Gastrocnemius medialis (tissue), 4 donors: ENCODE data around the gene TBX3. TPM values are rescaled to one million over a fixed set of nuclear protein-coding genes. Genes with fewer than 3 reads are reported as not detected.
A peak's percentile ranks its signal among the peaks of the same experiment; 100 is the strongest.

Experiments
- ATAC-seq, 2 donors: fragments of 150-250 bp; one replicate each; pipeline ENCODE4 v1.9.1; 2016
- DNase-seq, 2 donors: peaks; one replicate each; pipeline ENCODE4 v3.0.0-alpha.2; 2019
- H3K27ac ChIP-seq, 4 donors: fragments of 200-600 bp; sonication (generic); 1 replicate in 1 of 4; 2 replicates in 3 of 4; pipeline ENCODE4 v1.5.1; 2016 to 2018; ENCODE audit warnings: mild to moderate bottlenecking in 2 of 4, moderate library complexity in 1 of 4
- H3K27me3 ChIP-seq, 3 donors: fragments of 200-600 bp; sonication (generic) in 2 of 3; 1 replicate in 1 of 3; 2 replicates in 2 of 3; pipeline versions ENCODE4 v1.5.1 to v1.6.0; 2016 to 2019; ENCODE audit warnings: mild to moderate bottlenecking in 1 of 3, moderate library complexity in 1 of 3
- H3K36me3 ChIP-seq, 2 donors: fragments of 200-600 bp; sonication (generic) in 1 of 2; one replicate each; pipeline ENCODE4 v1.5.1; 2017 to 2018
- H3K4me1 ChIP-seq, 2 donors: fragments of 200-600 bp; sonication (generic) in 1 of 2; one replicate each; pipeline ENCODE4 v1.5.1; 2016 to 2017; ENCODE audit warnings: mild to moderate bottlenecking in 2 of 2
- H3K4me3 ChIP-seq, 4 donors: fragments of 200-600 bp; sonication (generic) in 3 of 4; 1 replicate in 1 of 4; 2 replicates in 3 of 4; pipeline ENCODE4 v1.5.1; 2016 to 2019; ENCODE audit warnings: mild to moderate bottlenecking in 2 of 4
- H3K9me3 ChIP-seq, 3 donors: fragments of 200-600 bp; sonication (generic) in 2 of 3; 1 replicate in 1 of 3; 2 replicates in 2 of 3; pipeline ENCODE4 v1.5.1; 2016 to 2019
- CTCF ChIP-seq, 5 experiments: fragments of 450-650 bp in 3 of 5; fragments of 200-600 bp in 2 of 5; sonication (generic) in 2 of 5; IDR thresholded peaks in 4 of 5; conservative IDR thresholded peaks in 1 of 5; 1 replicate in 4 of 5; 2 replicates in 1 of 5; pipeline ENCODE4 v1.5.1; 2016 to 2019; ENCODE audit warnings: antibody characterized with exemption in 5 of 5, mild to moderate bottlenecking in 3 of 5, moderate library complexity in 3 of 5
- POLR2A ChIP-seq, 2 donors: fragments of 450-650 bp; IDR thresholded peaks; one replicate each; pipeline ENCODE4 v1.6.1; 2017; ENCODE audit warnings: antibody characterized with exemption in 2 of 2, mild to moderate bottlenecking in 2 of 2, moderate library complexity in 2 of 2
- in situ Hi-C, 4 donors: fragments of 200-750 bp; cut with MboI; loops; one replicate each; pipeline versions ENCODE4 v1.15.0 to v1.8.0; 2017; ENCODE audit warnings: low sequenced_read_pairs in 4 of 4
- intact Hi-C: fragments of 100-400 bp; cut with DNase I; formaldehyde crosslinking; loops from one replicate; pipeline ENCODE4 v1.15.1; 2023; ENCODE audit warnings: low total_unique reads
- total RNA-seq, 4 donors: library from RNA; depleted of rRNA; stranded (reverse); fragments of >200 nt; gene quantifications; one replicate each; pipeline versions ENCODE4 v1.1.0 to v1.2.3, GENCODE V29; 2016

Gene TBX3
- total RNA-seq, 4 donors from 2014 or later: 7.5 to 16.7 (median 11.9) TPM

- peak overlapping the region in 3 of 4 donors; percentile 33 to 59 (median 35) for H3K4me3 ChIP-seq
- no peak for DNase-seq
- H3K4me1 ChIP-seq: peaks cover 6 to 17% of the 10 kb centered on the region in 2 donors
- no peak overlapping the region for H3K27ac ChIP-seq
- intact Hi-C loops: no loop called here
- no peak for TF ChIP-seq POLR2A (IDR thresholded peaks at IDR 0.05)
- TF ChIP-seq CTCF (IDR thresholded peaks at IDR 0.05 in 4 of 5, conservative IDR thresholded peaks at IDR 0.05 in 1 of 5): no peak
- no peaks in the 10 kb centered on the region for H3K36me3 ChIP-seq
- H3K9me3 ChIP-seq: no peaks in the 10 kb centered on the region
- in situ Hi-C loops: loop anchor here in 1 of 4 donors (25.0 kb wide), 1 partner anchor 639 kb away; no protein-coding TSS in a partner anchor
- no peak for ATAC-seq
- H3K27me3 ChIP-seq: peaks cover 98 to 100% (median 99%) of the 10 kb centered on the region in 3 donors
Observed at GRCh38 chr12:114697741-114698565, 14.0 kb upstream of the TBX3 start.

DNA sequence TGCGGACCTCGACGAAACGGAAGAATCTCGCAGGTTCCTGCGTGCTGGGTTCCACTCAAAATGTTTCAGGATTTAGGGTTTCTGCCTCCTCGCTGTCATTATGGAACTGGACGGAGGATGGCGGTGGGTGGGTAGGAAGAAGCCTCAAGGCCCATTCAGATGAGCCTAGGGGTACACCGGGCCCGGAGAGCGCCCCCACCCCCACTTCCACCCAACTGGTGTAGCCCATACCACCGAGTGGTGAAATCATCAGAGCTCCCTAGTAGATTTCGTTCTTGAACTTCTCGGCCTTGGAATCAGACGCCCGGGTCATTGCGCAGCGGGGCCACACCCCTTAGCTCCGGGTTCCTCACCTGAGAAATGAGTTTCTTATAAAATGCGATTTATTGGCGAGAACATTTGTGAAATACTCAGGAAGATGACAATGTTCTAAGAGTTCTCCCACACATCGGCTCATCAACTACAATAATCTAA, 13.3 kb upstream of the TBX3 start:
- no peak overlapping the region for H3K27ac ChIP-seq
- H3K9me3 ChIP-seq: no peaks in the 10 kb centered on the region
- H3K27me3 ChIP-seq: peaks cover 97 to 100% (median 99%) of the 10 kb centered on the region in 3 donors
- no peaks in the 10 kb centered on the region for H3K36me3 ChIP-seq
- peaks cover 11 to 20% of the 10 kb centered on the region in 2 donors for H3K4me1 ChIP-seq
- TF ChIP-seq CTCF (IDR thresholded peaks at IDR 0.05 in 4 of 5, conservative IDR thresholded peaks at IDR 0.05 in 1 of 5): no peak
- TF ChIP-seq POLR2A (IDR thresholded peaks at IDR 0.05): no peak
- in situ Hi-C loops (loop anchor here in 1 of 4 donors (25.0 kb wide), 1 partner anchor 640 kb away; no protein-coding TSS in a partner anchor), intact Hi-C loops (no loop called here)
- ATAC-seq: no peak
- no peak for DNase-seq
- H3K4me3 ChIP-seq: peak overlapping the region in 1 of 4 donors; percentile 59

GRCh38 chr12:114696443-114697242, 12.7 kb upstream of the TBX3 start:
- ATAC-seq (no peak), DNase-seq (no peak)
- Histone ChIP-seq H3K9me3 (no peaks in the 10 kb centered on the region), H3K27me3 (peaks cover 97 to 100% (median 99%) of the 10 kb centered on the region in 3 donors), H3K36me3 (no peaks in the 10 kb centered on the region), H3K4me1 (peaks cover 11 to 20% of the 10 kb centered on the region in 2 donors), H3K4me3 (peak overlapping the region in 1 of 4 donors; percentile 59), H3K27ac (no peak overlapping the region)
- intact Hi-C loops: no loop called here
- no peak for TF ChIP-seq CTCF (IDR thresholded peaks at IDR 0.05 in 4 of 5, conservative IDR thresholded peaks at IDR 0.05 in 1 of 5)
- no peak for TF ChIP-seq POLR2A (IDR thresholded peaks at IDR 0.05)
- in situ Hi-C loops: loop anchor here in 1 of 4 donors (25.0 kb wide), 1 partner anchor 641 kb away; no protein-coding TSS in a partner anchor

DNA sequence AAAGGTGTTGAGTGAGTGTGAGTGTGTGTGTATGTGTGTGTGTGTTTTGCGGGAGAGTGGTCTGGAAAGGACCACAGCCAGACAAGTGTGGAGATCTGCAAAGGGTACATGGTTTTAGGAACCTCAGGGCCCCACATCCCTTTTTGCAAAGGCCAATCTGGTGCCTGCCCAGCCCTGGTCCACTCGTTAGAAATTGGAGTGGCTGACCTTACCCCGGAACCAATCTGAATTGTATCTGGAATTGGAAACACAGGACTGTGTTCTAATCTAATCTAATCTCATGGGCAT, 11.3 kb upstream of the TBX3 start:
- Histone ChIP-seq H3K27me3 (peaks cover 95 to 97% (median 95%) of the 10 kb centered on the region in 3 donors), H3K4me3 (no peak overlapping the region)
- in situ Hi-C loops: loop anchor here in 1 of 4 donors (25.0 kb wide), 1 partner anchor 642 kb away; no protein-coding TSS in a partner anchor

More for the DNA sequence above, 11.3 kb upstream of the TBX3 start:
- ATAC-seq (no peak), DNase-seq (no peak)
- intact Hi-C loops: no loop called here
- no peak overlapping the region for H3K27ac ChIP-seq
- TF ChIP-seq CTCF (IDR thresholded peaks at IDR 0.05 in 4 of 5, conservative IDR thresholded peaks at IDR 0.05 in 1 of 5): no peak
- no peak for TF ChIP-seq POLR2A (IDR thresholded peaks at IDR 0.05)
- no peaks in the 10 kb centered on the region for H3K36me3 ChIP-seq
- H3K9me3 ChIP-seq: no peaks in the 10 kb centered on the region
- H3K4me1 ChIP-seq: peaks cover 11 to 20% of the 10 kb centered on the region in 2 donors
